H1 (cell line): ENCODE data around the gene ZBED1. TPM values are rescaled to one million over a fixed set of nuclear protein-coding genes. Genes with fewer than 3 reads are reported as not detected.

ENCODE experiments used
- CTCF ChIA-PET: fragments of 300-600 bp; sonication (Branson Sonifier 250); formaldehyde crosslinking; loops from one replicate; lab custom pipeline; 2021; ENCODE audit not compliant: partially characterized antibody; lab: Charles Lee
- POLR2A ChIA-PET: fragments of 300-600 bp; sonication (Branson Sonifier 250); formaldehyde crosslinking; loops from one replicate; lab custom pipeline; 2021; ENCODE audit warnings: inconsistent platforms; ENCODE audit not compliant: partially characterized antibody; lab: Charles Lee
- DNase-seq, 2 experiments: peaks; one replicate each; pipeline versions ENCODE4 v3.0.0 to v3.0.0-alpha.2; 2010 to 2022; ENCODE audit warnings: low spot score in 2 of 2, low read depth in 1 of 2, mixed read lengths in 1 of 2
- FAIRE-seq: peaks from 2 replicates; lab custom pipeline; 2011; peaks lifted over from hg19 to GRCh38; lab: Jason Lieb, UNC
- H2AFZ ChIP-seq: 2 replicates; pipeline ENCODE4 v1.8.1; 2012; ENCODE audit warnings: low read length, inconsistent platforms
- H2AK5ac ChIP-seq: 2 replicates; pipeline ENCODE4 v1.6.1; 2013; ENCODE audit warnings: low read depth, low read length
- H2BK120ac ChIP-seq: replicated peaks from 2 replicates; pipeline ENCODE3; 2013; ENCODE audit warnings: low read depth, low read length, inconsistent platforms
- H2BK12ac ChIP-seq: 2 replicates; pipeline ENCODE4 v1.6.1; 2013; ENCODE audit warnings: low read depth, low read length
- H2BK15ac ChIP-seq: 2 replicates; pipeline ENCODE4 v1.6.1; 2013; ENCODE audit warnings: low read length
- H2BK20ac ChIP-seq: 2 replicates; pipeline ENCODE4 v1.6.1; 2013; ENCODE audit warnings: low read length
- H2BK5ac ChIP-seq: 2 replicates; pipeline ENCODE4 v1.6.1; 2013; ENCODE audit warnings: low read depth, low read length
- H3K14ac ChIP-seq: 2 replicates; pipeline ENCODE4 v1.6.1; 2013; ENCODE audit warnings: inconsistent platforms; ENCODE audit not compliant: insufficient read length
- H3K18ac ChIP-seq: 2 replicates; pipeline ENCODE4 v1.6.1; 2013; ENCODE audit warnings: low read length; ENCODE audit errors: extremely low read depth
- H3K23ac ChIP-seq: 2 replicates; pipeline ENCODE4 v1.6.1; 2013; ENCODE audit warnings: inconsistent platforms; ENCODE audit not compliant: insufficient read length
- H3K23me2 ChIP-seq: 2 replicates; pipeline ENCODE4 v1.6.1; 2013; ENCODE audit warnings: low read depth, low read length
- H3K27ac ChIP-seq: 2 replicates; pipeline ENCODE4 v1.6.1; 2011; ENCODE audit warnings: low read depth, low read length, inconsistent platforms
- H3K27me3 ChIP-seq, 4 experiments: replicated peaks in 1 of 4; 1 replicate in 1 of 4; 2 replicates in 3 of 4; pipeline versions ENCODE4 v1.6.1 to v1.8.1; 2011 to 2013; ENCODE audit warnings: low read length in 3 of 4, mild to moderate bottlenecking in 3 of 4, inconsistent platforms in 2 of 4, mixed read lengths in 2 of 4, moderate library complexity in 1 of 4; ENCODE audit not compliant: control insufficient read depth in 3 of 4, insufficient read depth in 3 of 4; ENCODE audit errors: extremely low read depth in 1 of 4
- H3K36me3 ChIP-seq, 4 experiments: 2 replicates each; pipeline versions ENCODE4 v1.6.1 to v1.8.1; 2011 to 2013; ENCODE audit warnings: mild to moderate bottlenecking in 4 of 4, low read length in 3 of 4, moderate library complexity in 2 of 4, control low read depth in 1 of 4, inconsistent platforms in 1 of 4; ENCODE audit not compliant: insufficient read depth in 4 of 4, control insufficient read depth in 2 of 4
- H3K4ac ChIP-seq: replicated peaks from 2 replicates; pipeline ENCODE3; 2013; ENCODE audit warnings: low read length, low read depth, mixed read lengths, inconsistent platforms; ENCODE audit not compliant: insufficient read length
- H3K4me1 ChIP-seq, 4 experiments: replicated peaks in 1 of 4; 1 replicate in 1 of 4; 2 replicates in 3 of 4; pipeline versions ENCODE4 v1.6.1 to v1.8.1; 2011 to 2013; ENCODE audit warnings: low read length in 3 of 4, inconsistent platforms in 2 of 4, mixed read lengths in 1 of 4; ENCODE audit not compliant: insufficient read depth in 4 of 4, control insufficient read depth in 3 of 4
- H3K4me2 ChIP-seq, 2 experiments: 2 replicates each; pipeline versions ENCODE4 v1.6.1 to v1.8.1; 2011 to 2013; ENCODE audit warnings: low read depth in 2 of 2, low read length in 2 of 2, control low read depth in 1 of 2, inconsistent platforms in 1 of 2, mild to moderate bottlenecking in 1 of 2; ENCODE audit not compliant: insufficient read depth in 1 of 2
- H3K4me3 ChIP-seq, 4 experiments: fragments of 200-600, 300-600 bp in 1 of 4; sonication (generic), shearing (Covaris generic), sonication (Bioruptor Twin) in 1 of 4; 2 replicates each; pipeline versions ENCODE4 v1.5.1 to v1.8.1; 2011 to 2016; ENCODE audit warnings: low read length in 4 of 4, low read depth in 3 of 4, control low read depth in 2 of 4, inconsistent platforms in 2 of 4, mild to moderate bottlenecking in 2 of 4, mixed read lengths in 1 of 4, moderate library complexity in 1 of 4; ENCODE audit not compliant: insufficient read depth in 2 of 4; ENCODE audit errors: extremely low read depth in 1 of 4
- H3K56ac ChIP-seq: replicated peaks from 2 replicates; pipeline ENCODE3; 2013; ENCODE audit warnings: low read depth, mild to moderate bottlenecking, mixed read lengths, low read length, inconsistent platforms; ENCODE audit not compliant: insufficient read length
- H3K79me1 ChIP-seq: 2 replicates; pipeline ENCODE4 v1.6.1; 2013; ENCODE audit warnings: low read depth, low read length, control low read depth
- H3K79me2 ChIP-seq, 2 experiments: 2 replicates each; pipeline versions ENCODE4 v1.6.1 to v1.8.1; 2012 to 2013; ENCODE audit warnings: low read length in 2 of 2, mild to moderate bottlenecking in 2 of 2, inconsistent platforms in 1 of 2; ENCODE audit not compliant: insufficient read depth in 2 of 2, control insufficient read depth in 1 of 2
- H3K9ac ChIP-seq, 4 experiments: replicated peaks in 1 of 4; 1 replicate in 1 of 4; 2 replicates in 3 of 4; pipeline versions ENCODE4 v1.6.1 to v1.8.1; 2011 to 2013; ENCODE audit warnings: low read depth in 3 of 4, low read length in 3 of 4, control low read depth in 2 of 4, mild to moderate bottlenecking in 2 of 4, moderate library complexity in 2 of 4, inconsistent platforms in 1 of 4; ENCODE audit errors: extremely low read depth in 1 of 4
- H3K9me3 ChIP-seq, 2 experiments: 2 replicates each; pipeline versions ENCODE4 v1.6.1 to v1.8.1; 2012 to 2013; ENCODE audit warnings: mild to moderate bottlenecking in 2 of 2, moderate library complexity in 2 of 2, control low read depth in 1 of 2, inconsistent platforms in 1 of 2, low read depth in 1 of 2, low read length in 1 of 2, mixed read lengths in 1 of 2; ENCODE audit not compliant: insufficient read depth in 2 of 2
- H4K20me1 ChIP-seq, 2 experiments: replicated peaks in 1 of 2; 2 replicates each; pipeline versions ENCODE3 to v1.8.1; 2011 to 2013; ENCODE audit warnings: inconsistent platforms in 2 of 2, low read length in 2 of 2, mild to moderate bottlenecking in 1 of 2; ENCODE audit not compliant: insufficient read depth in 2 of 2, control insufficient read depth in 1 of 2
- H4K5ac ChIP-seq: 2 replicates; pipeline ENCODE4 v1.6.1; 2013; ENCODE audit warnings: low read length, low read depth, mixed read lengths, inconsistent platforms; ENCODE audit not compliant: insufficient read length
- H4K8ac ChIP-seq: 2 replicates; pipeline ENCODE4 v1.8.0; 2013; ENCODE audit warnings: mild to moderate bottlenecking, moderate library complexity, low read length, inconsistent platforms; ENCODE audit not compliant: insufficient read depth; ENCODE audit errors: extremely low read depth
- H4K91ac ChIP-seq: replicated peaks from 2 replicates; pipeline ENCODE3; 2013; ENCODE audit warnings: low read length, mixed read lengths, inconsistent platforms; ENCODE audit not compliant: insufficient read length
- BACH1 ChIP-seq: IDR thresholded peaks from 2 replicates; pipeline ENCODE4 v1.6.1; 2012; ENCODE audit warnings: low read length, improper control_type of control experiment
- GABPA ChIP-seq: IDR thresholded peaks from 2 replicates; pipeline ENCODE4 v1.6.1; 2011; ENCODE audit warnings: mild to moderate bottlenecking, low read length, moderate library complexity, borderline replicate concordance; ENCODE audit not compliant: insufficient read depth
- HDAC6 ChIP-seq: IDR thresholded peaks from one replicate; pipeline ENCODE4 v1.7.1; 2012; ENCODE audit warnings: low read depth, mild to moderate bottlenecking, inconsistent platforms, low read length, moderate library complexity
- KDM1A ChIP-seq: fragments of 200-600, 300-600 bp; sonication (generic); IDR thresholded peaks from 2 replicates; pipeline ENCODE4 v1.7.1; 2016; ENCODE audit warnings: mild to moderate bottlenecking, low read length, borderline replicate concordance
- MAX ChIP-seq: IDR thresholded peaks from 2 replicates; pipeline ENCODE4 v1.6.1; 2012; ENCODE audit warnings: inconsistent platforms
- PHF8 ChIP-seq: fragments of 200-600 bp; sonication (generic); conservative IDR thresholded peaks from 2 replicates; pipeline ENCODE4 v1.7.1; 2012; ENCODE audit warnings: low read depth, mild to moderate bottlenecking, inconsistent platforms, low read length, moderate library complexity
- POLR2AphosphoS5 ChIP-seq: IDR thresholded peaks from 2 replicates; pipeline ENCODE4 v1.6.1; 2011; ENCODE audit warnings: low read depth, low read length
- RAD21 ChIP-seq, 2 experiments: IDR thresholded peaks in 1 of 2; conservative IDR thresholded peaks in 1 of 2; 2 replicates each; pipeline ENCODE4 v1.6.1; 2011; ENCODE audit warnings: low read depth in 2 of 2, low read length in 2 of 2, improper control_type of control experiment in 1 of 2, inconsistent platforms in 1 of 2, mild to moderate bottlenecking in 1 of 2, moderate library complexity in 1 of 2
- RBBP5 ChIP-seq: IDR thresholded peaks from 2 replicates; pipeline ENCODE4 v1.7.1; 2012; ENCODE audit warnings: low read depth, mild to moderate bottlenecking, inconsistent platforms, low read length, moderate library complexity, borderline replicate concordance
- SIN3A ChIP-seq, 2 experiments: IDR thresholded peaks in 1 of 2; conservative IDR thresholded peaks in 1 of 2; 2 replicates each; pipeline ENCODE4 v1.6.1; 2011 to 2012; ENCODE audit warnings: low read length in 2 of 2, improper control_type of control experiment in 1 of 2, low read depth in 1 of 2, mild to moderate bottlenecking in 1 of 2
- SP4 ChIP-seq: IDR thresholded peaks from 2 replicates; pipeline ENCODE4 v1.6.1; 2012; ENCODE audit warnings: low read length, inconsistent platforms
- WGBS, 2 experiments: shearing (Covaris generic) in 1 of 2; methylation state at CpG; one replicate each; pipeline versions ENCODE4 v1.1.6 to v1.1.7; 2013 to 2015; ENCODE audit warnings: low lambda C conversion rate in 2 of 2, mixed read lengths in 2 of 2, inconsistent platforms in 1 of 2, low coverage in 1 of 2, missing lambda C conversion rate in 1 of 2; ENCODE audit not compliant: insufficient replicate concordance in 2 of 2, insufficient coverage in 1 of 2, insufficient read length in 1 of 2; ENCODE audit errors: extremely low coverage in 1 of 2, missing lambda C conversion rate in 1 of 2; 5-methylcytosine and 5-hydroxymethylcytosine counted together
- polyA plus RNA-seq, 7 experiments: library from polyadenylated mRNA; depleted of rRNA in 3 of 7; stranded (reverse) in 5 of 7; unstranded in 2 of 7; fragments of >200 nt in 5 of 7; fragments of 200-250 nt in 2 of 7; gene quantifications; 1 replicate in 5 of 7; 2 replicates in 1 of 7; 4 replicates in 1 of 7; pipeline versions ENCODE4 v1.2.1 to v1.2.3, GENCODE V29; 2011 to 2013; ENCODE audit warnings: missing spikeins in 2 of 7, mixed read lengths in 2 of 7
- total RNA-seq: library from RNA; stranded (reverse); fragmentation: NEBNext Ultra II Directional; extraction: Animal tissue kit (Norgen Biotek cat#: 25700); gene quantifications from 2 replicates; pipeline ENCODE4 v1.2.1, GENCODE V29; 2021

The ZBED1 gene
- total and polyA plus RNA-seq, 2 of the 8 experiments (the other 6 are each of a cell fraction or from before 2014, with no cell fraction given), result 28.5 to 45.8 TPM

- Histone ChIP-seq H3K79me2 (peaks cover 5 to 48% of the 10 kb centered on the region in 2 experiments; a peak in 3 of 4 replicates), H3K18ac (no peak overlapping the region; the same call in none of the 2 replicates), H3K14ac (no peak overlapping the region), H3K23me2 (peaks cover 4% of the 10 kb centered on the region; the same call in 1 of the 2 replicates), H2BK15ac (no peak overlapping the region), H2AK5ac (no peak overlapping the region; the same call in 1 of the 2 replicates), H3K36me3 (peaks cover 0 to 20% (median 0%) of the 10 kb centered on the region in 4 experiments; a peak in 2 of 8 replicates), H3K56ac (no peak overlapping the region), H2BK12ac (no peak overlapping the region), H3K4me1 (peaks cover 0 to 17% (median 9%) of the 10 kb centered on the region in 4 experiments; a peak in 5 of 7 replicates), H4K91ac (peak overlapping the region; percentile 88), H2BK20ac (no peak overlapping the region), H3K27me3 (no peaks in the 10 kb centered on the region), H2BK120ac (no peak overlapping the region), H3K27ac (peak overlapping the region; percentile 60; the same call in 1 of the 2 replicates), H3K9ac (peak overlapping the region; percentile 48 to 83 (median 68); a peak in 6 of 7 replicates), H2AFZ (no peak overlapping the region), H3K23ac (no peak overlapping the region), H3K4ac (no peak overlapping the region), H3K79me1 (peaks cover 6% of the 10 kb centered on the region), H3K4me3 (peak overlapping the region; percentile 71 to 96 (median 80)), H4K5ac (peak overlapping the region; percentile 28), H4K20me1 (peaks cover 2 to 5% of the 10 kb centered on the region in 2 experiments), H4K8ac (peak overlapping the region; percentile 89; the same call in 1 of the 2 replicates), H3K4me2 (peak overlapping the region; percentile 53 to 77), H3K9me3 (no peaks in the 10 kb centered on the region), H2BK5ac (peak overlapping the region; percentile 44; the same call in 1 of the 2 replicates)
- DNase-seq, result peak in 1 of 2 experiments; percentile 75
- no peak for FAIRE-seq
- ChIA-PET CTCF (no interaction called here), POLR2A (no interaction called here)
- 4% methylated on average over 20 of the region's 70 CpGs; no CpG with 5 or more reads in 1 of the 2 experiments for WGBS, 2 experiments
- TF ChIP-seq MAX, result peak; percentile 44; the same call in 1 of the 2 replicates
- peak; percentile 44 for TF ChIP-seq PHF8
- TF ChIP-seq POLR2AphosphoS5, result no peak
- TF ChIP-seq HDAC6, result no peak
- no peak for TF ChIP-seq GABPA
- TF ChIP-seq SIN3A (conservative IDR thresholded peaks at IDR 0.05 in 1 of 2, IDR thresholded peaks at IDR 0.05 in 1 of 2; ENCODE audit: low read depth in 1 of 2, low read length in 2 of 2), result no peak
- peak; percentile 81; the same call in 1 of the 2 replicates for TF ChIP-seq KDM1A
- 0 out of 2 replicates have a peak, but pooled peaks have one; percentile 27 for TF ChIP-seq RBBP5
- no peak for TF ChIP-seq SP4
- no peak for TF ChIP-seq BACH1
- peak; percentile 27 to 49 for TF ChIP-seq RAD21 (IDR thresholded peaks at IDR 0.05 in 1 of 2, conservative IDR thresholded peaks at IDR 0.05 in 1 of 2; ENCODE audit: low read depth in 2 of 2, low read length in 2 of 2)
These were observed 529 bp downstream of the ZBED1 start for GRCh38 chrX:2500091-2500802.
